Urinary bladder (tissue), 4 donors: ENCODE data around the gene CERS5. TPM values are rescaled to one million over a fixed set of nuclear protein-coding genes. Genes with fewer than 3 reads are reported as not detected.

Experiments used
- DNase-seq: peaks from one replicate; pipeline ENCODE4 v3.0.0-alpha.2; 2015; ENCODE audit errors: extremely low spot score
- H3K27ac ChIP-seq: one replicate; pipeline ENCODE4 v1.5.1; 2013; ENCODE audit warnings: low read depth, mild to moderate bottlenecking, moderate library complexity
- H3K36me3 ChIP-seq: one replicate; pipeline ENCODE4 v1.6.1; 2013; ENCODE audit warnings: mild to moderate bottlenecking, moderate library complexity; ENCODE audit not compliant: insufficient read depth
- H3K4me1 ChIP-seq: one replicate; pipeline ENCODE4 v1.6.1; 2013; ENCODE audit warnings: mild to moderate bottlenecking, moderate library complexity; ENCODE audit not compliant: insufficient read depth
- H3K4me3 ChIP-seq: one replicate; pipeline ENCODE4 v1.5.1; 2013; ENCODE audit warnings: low read depth, low read length
- WGBS: extraction: QIAGEN DNeasy Blood & Tissue Kit; methylation state at CpG from one replicate; pipeline ENCODE4 v1.1.7; 2013; 5-methylcytosine and 5-hydroxymethylcytosine counted together
- polyA plus RNA-seq: library from polyadenylated mRNA; stranded (reverse); fragments of 200-250 nt; gene quantifications from one replicate; pipeline ENCODE4 v1.2.3, GENCODE V29; 2013
- total RNA-seq: library from RNA; depleted of rRNA; stranded (reverse); fragments of >200 nt; gene quantifications from one replicate; pipeline ENCODE4 v1.2.3, GENCODE V29; 2014
- donor health status: healthy with polysubstance abuse.
- donor health status: healthy.

CERS5 gene
- total and polyA plus RNA-seq, 2 donors, result 44.7 to 51.0 TPM

DNA sequence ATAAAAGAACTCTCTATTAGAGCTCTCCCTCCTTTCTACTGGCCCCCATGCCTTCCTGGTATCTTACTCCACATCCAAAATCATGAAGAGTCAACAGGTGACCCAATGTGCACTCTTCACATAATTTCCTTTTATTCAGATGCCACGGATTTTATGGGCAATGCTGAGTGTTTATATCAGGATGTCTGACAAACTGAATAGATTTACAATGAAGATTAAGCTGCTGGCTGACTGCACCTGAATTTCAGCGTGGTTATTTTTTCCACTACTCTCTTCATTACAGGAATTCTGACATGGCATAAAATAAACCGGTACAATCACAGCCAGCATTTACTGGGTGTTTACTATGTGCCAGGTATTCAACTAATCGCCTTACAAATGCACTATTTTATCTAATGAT lies 29.4 kb upstream of the CERS5 start:
- no peak overlapping the region for H3K4me3 ChIP-seq
- 29% methylated on average over 4 of the region's 4 CpGs for WGBS
- DNase-seq, result no peak
- no peaks in the 10 kb centered on the region for H3K4me1 ChIP-seq
- no peaks in the 10 kb centered on the region for H3K36me3 ChIP-seq
- no peak overlapping the region for H3K27ac ChIP-seq

DNA sequence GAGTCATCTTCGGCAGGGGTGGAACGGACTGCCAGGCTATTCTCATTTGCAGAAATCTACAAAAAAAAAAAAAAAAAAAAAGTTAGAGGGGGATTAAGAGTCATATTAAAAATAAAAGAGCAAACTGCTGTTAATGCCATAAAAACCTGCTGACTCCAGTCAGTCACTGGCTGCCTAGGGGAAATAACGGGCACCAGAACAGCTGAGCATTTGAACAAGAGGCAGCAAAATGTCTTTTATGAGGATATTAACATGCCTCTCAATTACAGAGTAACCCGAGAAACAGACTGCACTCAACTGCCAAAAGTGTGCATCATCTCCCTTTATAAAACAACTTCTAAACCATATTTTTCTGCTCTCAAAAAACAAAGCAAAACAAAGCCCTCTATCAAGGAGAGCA lies 28.7 kb upstream of the CERS5 start:
- Histone ChIP-seq H3K27ac (no peak overlapping the region), H3K36me3 (no peaks in the 10 kb centered on the region), H3K4me1 (no peaks in the 10 kb centered on the region), H3K4me3 (no peak overlapping the region)
- no peak for DNase-seq
- whole genome bisulfite sequencing, result 53% methylated on average over 4 of the region's 4 CpGs

DNA sequence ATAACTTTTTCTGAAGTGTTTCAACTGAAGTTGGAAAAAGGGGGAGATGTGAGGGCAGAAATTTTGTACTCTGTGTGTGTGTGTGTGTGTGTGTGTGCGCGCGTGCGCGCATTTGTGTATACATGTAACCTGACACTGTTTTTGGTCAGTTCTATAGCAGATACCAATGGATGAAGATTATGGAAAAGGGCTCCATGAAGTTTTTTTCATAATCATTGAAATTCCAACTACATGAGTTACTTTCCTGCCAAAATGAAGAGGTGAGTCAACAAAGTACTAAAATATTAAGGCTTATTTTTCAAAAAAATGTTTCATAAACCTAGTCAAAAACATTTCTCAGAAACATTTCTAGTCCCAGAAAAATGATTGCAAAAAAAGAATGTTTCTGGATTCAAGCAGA lies 25.7 kb upstream of the CERS5 start:
- Histone ChIP-seq H3K27ac (no peak overlapping the region), H3K4me1 (peaks cover 2% of the 10 kb centered on the region), H3K36me3 (no peaks in the 10 kb centered on the region), H3K4me3 (no peak overlapping the region)
- 78% methylated on average over 5 of the region's 5 CpGs for WGBS
- no peak for DNase-seq

DNA sequence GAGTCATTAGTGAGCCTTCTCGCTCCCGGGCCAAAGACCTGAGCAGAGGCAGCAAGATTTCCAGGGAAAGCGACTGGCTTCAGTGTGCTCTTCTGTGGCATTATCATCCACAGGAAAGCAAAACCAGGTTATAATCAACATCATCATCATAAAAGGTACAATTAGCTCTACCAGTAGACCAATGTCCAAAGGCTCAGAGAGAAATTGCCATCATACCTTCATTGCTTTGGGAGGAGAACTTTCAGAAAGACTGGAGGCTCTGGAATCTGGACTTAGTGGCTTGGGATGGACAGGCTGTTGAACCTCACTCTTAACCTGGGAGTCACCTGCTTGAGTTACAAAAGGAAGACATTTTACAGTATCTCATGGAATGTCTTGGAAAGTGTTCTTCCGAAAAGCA lies 25.1 kb upstream of the CERS5 start:
- H3K4me3 ChIP-seq, result no peak overlapping the region
- WGBS, result 98% methylated on average over 4 of the region's 4 CpGs
- H3K27ac ChIP-seq, result no peak overlapping the region
- peaks cover 2% of the 10 kb centered on the region for H3K4me1 ChIP-seq
- H3K36me3 ChIP-seq, result no peaks in the 10 kb centered on the region
- no peak for DNase-seq

DNA sequence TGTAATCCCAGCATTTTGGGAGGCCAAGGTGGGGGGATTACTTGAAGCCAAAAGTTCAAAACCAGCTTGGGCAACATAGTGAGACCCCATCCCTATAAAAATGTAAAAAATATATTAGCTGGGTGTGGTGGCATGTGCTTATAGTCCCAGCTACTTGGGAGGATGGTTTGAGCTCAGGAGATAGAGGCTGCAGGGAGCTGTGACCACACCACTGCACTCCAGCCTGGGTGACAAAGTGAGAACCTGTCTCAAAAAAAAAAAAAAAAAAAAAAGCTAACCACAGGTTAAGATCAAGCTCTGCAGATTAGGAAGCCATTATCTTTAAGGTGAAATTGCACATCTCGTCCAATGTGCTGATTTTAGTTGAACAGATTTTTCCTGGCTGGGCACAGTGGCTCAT lies 23.7 kb upstream of the CERS5 start:
- no peaks in the 10 kb centered on the region for H3K36me3 ChIP-seq
- DNase-seq, result no peak
- H3K4me3 ChIP-seq, result no peak overlapping the region
- 81% methylated on average over 1 of the region's 1 CpG for WGBS
- no peak overlapping the region for H3K27ac ChIP-seq
- H3K4me1 ChIP-seq, result peaks cover 2% of the 10 kb centered on the region

DNA sequence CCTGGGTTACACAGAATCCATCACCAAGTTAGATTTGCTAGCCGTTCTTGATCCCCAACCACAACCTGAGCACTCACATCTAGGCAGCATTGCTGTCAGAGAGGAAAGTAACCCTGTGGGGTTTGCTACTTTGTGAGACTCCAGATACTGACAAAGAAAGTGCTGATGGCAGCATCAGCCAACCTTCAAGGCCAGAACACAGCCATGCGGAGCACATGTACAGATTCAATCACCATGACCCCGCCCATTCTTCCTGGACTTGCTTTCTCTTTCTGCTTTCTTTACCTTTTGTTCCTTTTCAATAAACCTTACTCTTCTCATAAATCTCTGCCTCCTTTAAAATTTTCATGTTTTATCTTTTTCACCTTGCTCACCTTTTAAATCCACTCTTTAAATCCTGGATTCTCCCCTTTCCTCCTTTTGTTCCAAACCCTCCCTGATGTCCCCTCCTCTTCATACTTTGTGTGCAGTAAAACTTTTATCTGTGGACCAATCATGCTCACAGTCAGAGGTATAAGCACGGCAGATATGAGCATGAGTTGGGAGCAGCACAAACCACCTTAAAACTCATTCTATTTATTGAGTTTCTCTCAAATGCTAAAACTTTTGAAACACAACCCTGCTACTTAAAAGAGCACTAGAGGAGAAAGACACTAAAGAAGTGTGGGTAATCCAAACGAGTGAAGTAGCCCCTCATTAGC lies 21.9 kb upstream of the CERS5 start:
- no peak overlapping the region for H3K4me3 ChIP-seq
- H3K27ac ChIP-seq, result peak overlapping the region; percentile 39
- WGBS, result 81% methylated on average over 5 of the region's 5 CpGs
- DNase-seq, result no peak
- H3K4me1 ChIP-seq, result peaks cover 2% of the 10 kb centered on the region
- no peaks in the 10 kb centered on the region for H3K36me3 ChIP-seq

DNA sequence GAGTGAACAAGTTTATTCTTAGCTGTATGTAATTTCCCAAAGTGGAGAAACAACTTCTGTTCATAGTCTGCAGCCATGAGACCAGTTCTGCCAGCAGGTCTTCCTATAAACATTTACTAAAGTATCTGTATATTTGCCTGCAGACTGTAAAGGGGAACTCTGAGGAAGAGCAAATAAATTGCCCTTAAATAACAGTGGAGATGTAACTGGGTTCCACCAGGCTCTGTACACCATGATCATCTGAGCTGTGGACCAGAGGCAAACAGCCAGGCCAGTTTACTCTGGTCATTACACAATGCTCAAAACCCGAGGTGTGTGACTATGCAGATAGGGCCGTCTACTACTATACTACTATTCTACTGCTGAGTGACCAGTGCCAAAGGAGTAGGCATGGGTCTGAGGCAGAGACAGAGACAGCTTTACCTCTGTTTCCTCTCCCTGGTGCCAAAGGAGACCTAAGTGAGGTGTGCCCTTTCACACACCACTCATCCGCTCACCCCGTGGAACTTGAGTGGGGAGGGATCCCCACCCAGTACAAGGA lies 21.1 kb upstream of the CERS5 start:
- WGBS, result 67% methylated on average over 4 of the region's 4 CpGs
- no peak for DNase-seq
- Histone ChIP-seq H3K4me3 (no peak overlapping the region), H3K27ac (peak overlapping the region; percentile 39), H3K4me1 (peaks cover 2% of the 10 kb centered on the region), H3K36me3 (no peaks in the 10 kb centered on the region)

DNA sequence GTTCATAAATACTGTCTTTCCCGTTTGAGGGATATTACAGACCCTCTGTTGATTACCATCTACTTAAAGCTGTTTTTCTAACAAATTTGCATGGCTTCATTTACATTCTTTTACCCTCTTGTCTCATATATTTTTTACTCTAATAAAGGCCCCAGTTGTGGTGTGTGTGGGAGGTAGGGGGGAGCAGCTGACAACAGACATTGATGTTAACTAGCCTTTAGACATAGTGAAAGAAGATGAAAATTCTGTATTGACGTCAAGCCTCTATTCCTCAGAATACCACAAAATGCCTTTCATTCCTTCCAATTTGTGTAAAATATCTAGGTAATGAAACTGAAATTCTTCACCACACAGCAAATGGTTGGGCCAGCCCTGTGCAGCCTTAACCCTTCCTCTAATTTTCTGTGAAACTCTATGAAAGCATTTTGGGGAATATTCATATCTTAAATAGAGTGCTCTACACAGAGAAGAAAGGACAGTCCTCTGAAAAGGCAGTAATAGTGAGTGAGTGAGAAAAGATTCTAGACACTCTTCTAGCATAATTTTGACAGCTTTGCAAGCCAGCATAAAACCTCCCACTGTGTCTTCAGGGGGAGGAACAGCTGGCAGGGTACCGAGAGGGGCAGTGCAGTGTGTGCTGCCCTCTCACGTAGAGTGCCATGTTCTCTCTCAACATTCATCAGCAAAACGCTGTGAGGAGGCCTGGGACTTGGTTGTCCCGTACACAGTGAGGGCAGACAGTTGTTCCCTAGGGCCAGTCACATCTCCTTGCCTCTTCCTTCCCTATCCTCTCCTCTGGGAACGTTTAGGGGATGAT lies 20.1 kb upstream of the CERS5 start:
- peaks cover 2% of the 10 kb centered on the region for H3K4me1 ChIP-seq
- no peak overlapping the region for H3K4me3 ChIP-seq
- H3K27ac ChIP-seq, result no peak overlapping the region
- WGBS, result 54% methylated on average over 7 of the region's 7 CpGs
- H3K36me3 ChIP-seq, result no peaks in the 10 kb centered on the region
- DNase-seq, result no peak

DNA sequence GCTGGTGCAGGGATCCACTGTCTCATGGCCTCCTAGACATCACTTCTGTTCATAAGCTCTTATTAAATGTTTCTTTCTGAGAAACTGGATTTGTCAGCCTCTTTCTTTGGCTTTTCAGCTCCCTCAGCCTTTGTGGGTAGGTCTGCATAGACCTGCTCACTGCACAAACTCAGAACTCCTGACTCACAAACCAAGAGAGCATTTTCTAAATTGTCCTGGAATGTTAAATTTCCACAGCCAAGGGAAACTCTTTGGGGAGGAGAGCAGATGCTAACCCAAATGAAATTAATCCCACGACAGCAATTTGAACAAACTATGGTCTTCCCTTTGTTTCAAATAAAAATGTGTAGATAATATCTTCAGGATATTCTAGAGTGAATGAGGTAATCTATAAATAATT lies 19.5 kb upstream of the CERS5 start:
- peaks cover 2% of the 10 kb centered on the region for H3K4me1 ChIP-seq
- WGBS, result 71% methylated on average over 1 of the region's 1 CpG
- H3K4me3 ChIP-seq, result no peak overlapping the region
- DNase-seq, result no peak
- H3K27ac ChIP-seq, result no peak overlapping the region
- H3K36me3 ChIP-seq, result no peaks in the 10 kb centered on the region

DNA sequence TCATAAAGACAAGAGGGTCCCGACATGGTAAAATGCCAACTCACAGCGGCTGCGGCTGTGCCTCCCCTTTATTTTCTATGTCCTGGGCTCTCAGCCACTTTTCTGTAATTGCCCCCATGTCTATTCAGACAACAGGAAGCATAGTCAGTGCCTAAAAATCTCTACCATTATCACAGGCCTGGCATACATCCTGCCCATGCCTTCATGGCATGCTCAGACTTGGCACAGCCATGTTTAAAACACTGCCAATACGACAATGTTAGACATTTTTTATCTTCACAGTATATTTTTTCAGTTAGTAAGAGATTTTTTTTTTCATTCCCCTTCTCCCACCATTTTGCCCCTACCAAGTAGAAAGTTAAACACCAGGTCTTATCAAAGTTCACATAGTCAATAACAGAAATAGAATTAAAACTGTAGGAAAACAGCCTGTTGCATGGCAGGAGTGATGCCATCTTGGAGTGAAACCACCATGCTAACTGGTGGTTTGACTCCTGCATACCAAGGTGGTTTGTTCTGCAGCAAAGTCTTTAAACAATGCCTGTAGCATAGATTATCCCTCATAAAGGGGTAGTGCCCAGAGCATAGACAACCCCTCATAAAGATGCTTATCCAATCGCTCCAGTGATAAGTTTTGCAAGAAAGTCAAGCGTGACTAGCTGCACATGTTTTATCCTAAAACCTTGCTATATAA lies 18.9 kb upstream of the CERS5 start:
- Histone ChIP-seq H3K27ac (no peak overlapping the region), H3K36me3 (no peaks in the 10 kb centered on the region), H3K4me3 (no peak overlapping the region), H3K4me1 (peaks cover 2% of the 10 kb centered on the region)
- no peak for DNase-seq
- WGBS, result 68% methylated on average over 6 of the region's 6 CpGs

DNA sequence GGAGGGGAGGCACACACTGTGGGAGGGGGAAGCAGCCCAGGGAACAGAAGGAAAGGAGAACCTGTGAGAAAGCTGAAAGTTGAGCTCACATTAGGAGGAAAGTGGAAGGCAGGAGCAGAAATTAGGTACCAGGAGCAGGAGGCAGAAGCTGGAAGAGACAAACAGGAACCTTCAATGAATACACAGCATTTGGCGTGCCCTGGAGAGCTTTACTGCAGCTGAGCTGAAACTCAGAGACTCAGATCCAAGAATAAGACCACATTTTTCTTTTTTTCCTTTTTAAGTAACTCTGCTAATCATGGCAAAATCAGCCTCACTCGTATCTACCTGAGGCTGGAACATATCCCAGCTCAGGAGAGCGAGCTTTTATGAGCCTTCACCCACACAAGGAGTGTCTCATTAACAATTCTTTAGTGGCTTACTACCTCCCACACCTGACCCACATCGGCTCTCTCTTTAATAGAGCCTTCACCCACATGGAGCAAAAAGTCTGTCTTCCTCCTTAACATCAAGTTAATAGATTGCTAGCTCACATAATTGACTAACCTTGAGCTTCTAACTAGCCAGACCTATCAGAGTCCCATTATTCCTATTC lies 18.2 kb upstream of the CERS5 start:
- H3K27ac ChIP-seq, result no peak overlapping the region
- H3K4me3 ChIP-seq, result no peak overlapping the region
- WGBS, result 73% methylated on average over 4 of the region's 4 CpGs
- DNase-seq, result no peak
- peaks cover 2% of the 10 kb centered on the region for H3K4me1 ChIP-seq
- no peaks in the 10 kb centered on the region for H3K36me3 ChIP-seq

DNA sequence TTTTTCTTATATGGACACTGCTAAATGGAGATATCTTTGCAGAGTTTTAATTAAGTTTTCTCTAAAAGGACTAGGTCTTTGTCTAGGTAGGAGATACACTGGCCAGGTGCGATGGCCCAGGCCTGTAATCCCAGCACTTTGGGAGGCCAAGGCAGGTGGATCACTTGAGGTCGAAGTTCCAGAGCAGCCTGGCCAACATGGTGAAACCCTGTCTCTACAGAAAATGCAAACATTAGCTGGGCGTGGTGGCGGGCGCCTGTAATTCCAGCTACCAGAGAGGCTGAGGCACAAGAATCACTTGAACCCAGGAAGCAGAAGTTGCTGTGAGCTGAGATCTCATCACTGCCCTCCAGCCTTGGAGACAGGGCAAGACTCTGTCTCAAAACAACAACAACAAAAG lies 17.1 kb upstream of the CERS5 start:
- no peak overlapping the region for H3K27ac ChIP-seq
- DNase-seq, result no peak
- WGBS, result 93% methylated on average over 5 of the region's 5 CpGs
- H3K4me1 ChIP-seq, result peaks cover 2% of the 10 kb centered on the region
- H3K36me3 ChIP-seq, result no peaks in the 10 kb centered on the region
- H3K4me3 ChIP-seq, result no peak overlapping the region

DNA sequence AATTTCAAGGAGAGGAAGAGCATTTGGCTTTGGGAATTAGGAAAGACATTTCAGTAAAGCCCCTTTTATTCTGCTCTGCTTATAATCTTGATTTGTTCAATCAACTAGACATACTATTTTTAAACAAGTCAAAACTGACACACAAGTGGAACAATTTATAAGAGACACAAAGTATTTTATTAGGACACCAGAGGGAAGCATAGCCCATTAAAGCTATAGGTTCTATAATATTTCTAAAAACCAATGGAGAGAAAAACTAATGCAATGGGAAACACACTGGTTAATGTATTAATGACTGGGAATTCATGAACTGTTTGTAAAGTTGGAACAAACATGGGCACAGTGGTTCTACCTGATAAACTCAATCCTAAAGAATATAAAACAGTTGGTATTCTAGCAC lies 15.3 kb upstream of the CERS5 start:
- Histone ChIP-seq H3K4me3 (no peak overlapping the region), H3K36me3 (no peaks in the 10 kb centered on the region), H3K4me1 (no peaks in the 10 kb centered on the region), H3K27ac (no peak overlapping the region)
- DNase-seq, result no peak
